ENCODE results near the gene MYO1C. TPM values are rescaled to one million over a fixed set of nuclear protein-coding genes. Genes with fewer than 3 reads are reported as not detected.
A peak's percentile ranks its signal among the peaks of the same experiment; 100 is the strongest.

The MYO1C gene
- total RNA-seq, 4 donors from 2014 or later = 103 to 145 (median 121) TPM

- Histone ChIP-seq H3K27ac (no peak overlapping the region), H3K4me1 (peaks cover 8 to 14% of the 10 kb centered on the region in 2 donors), H3K27me3 (no peaks in the 10 kb centered on the region), H3K9me3 (no peaks in the 10 kb centered on the region), H3K4me3 (replicated peaks in 1 of 3) (no peak overlapping the region), H3K36me3 (peaks cover 61 to 63% of the 10 kb centered on the region in 2 donors)
- TF ChIP-seq POLR2A (IDR thresholded peaks at IDR 0.05) = no peak
- intact Hi-C loops (cut with DNase I) = no loop called here
- peak; percentile 29 to 37 for DNase-seq
- 71 to 83% methylated on average over 17 to 22 of the region's 42 CpGs for WGBS, 2 donors
These were observed 20.3 kb downstream of the MYO1C start for GRCh38 chr17:1471911-1472821.

GRCh38 chr17:1471490-1471889, 21.0 kb downstream of the MYO1C start:
- intact Hi-C loops (cut with DNase I) = no loop called here
- 90 to 97% methylated on average over 13 of the region's 15 CpGs for WGBS, 2 donors
- no peak overlapping the region for H3K27ac ChIP-seq
- DNase-seq = no peak
- H3K4me1 ChIP-seq = peaks cover 6 to 13% of the 10 kb centered on the region in 2 donors
- no peaks in the 10 kb centered on the region for H3K9me3 ChIP-seq
- no peaks in the 10 kb centered on the region for H3K27me3 ChIP-seq
- H3K36me3 ChIP-seq = peaks cover 59 to 64% of the 10 kb centered on the region in 2 donors
- no peak overlapping the region for H3K4me3 ChIP-seq (replicated peaks in 1 of 3)
- TF ChIP-seq POLR2A (IDR thresholded peaks at IDR 0.05) (no peak), CTCF (IDR thresholded peaks at IDR 0.05) (no peak)

GRCh38 chr17:1470755-1471462, 21.6 kb downstream of the MYO1C start:
- 88 to 95% methylated on average over 25 of the region's 25 CpGs for WGBS, 2 donors
- TF ChIP-seq CTCF (IDR thresholded peaks at IDR 0.05) (no peak), POLR2A (IDR thresholded peaks at IDR 0.05) (no peak)
- Histone ChIP-seq H3K36me3 (peaks cover 56 to 64% of the 10 kb centered on the region in 2 donors), H3K4me3 (replicated peaks in 1 of 3) (no peak overlapping the region), H3K27ac (no peak overlapping the region), H3K4me1 (peaks cover 2 to 8% of the 10 kb centered on the region in 2 donors), H3K27me3 (no peaks in the 10 kb centered on the region), H3K9me3 (no peaks in the 10 kb centered on the region)
- intact Hi-C loops (cut with DNase I) = no loop called here
- no peak for DNase-seq

GRCh38 chr17:1470071-1470754, 22.3 kb downstream of the MYO1C start:
- H3K27me3 ChIP-seq = no peaks in the 10 kb centered on the region
- intact Hi-C loops (cut with DNase I) = no loop called here
- DNase-seq = no peak
- H3K36me3 ChIP-seq = peaks cover 61 to 64% of the 10 kb centered on the region in 2 donors
- 89 to 92% methylated on average over 18 to 33 of the region's 33 CpGs for whole genome bisulfite sequencing, 2 donors
- H3K4me1 ChIP-seq = peaks cover 2 to 4% of the 10 kb centered on the region in 2 donors
- no peak for TF ChIP-seq POLR2A (IDR thresholded peaks at IDR 0.05)
- no peak for TF ChIP-seq CTCF (IDR thresholded peaks at IDR 0.05)
- H3K4me3 ChIP-seq (replicated peaks in 1 of 3) = no peak overlapping the region
- no peak overlapping the region for H3K27ac ChIP-seq
- no peaks in the 10 kb centered on the region for H3K9me3 ChIP-seq

- intact Hi-C loops (cut with DNase I) = no loop called here
- H3K4me3 ChIP-seq (replicated peaks in 1 of 3) = no peak overlapping the region
- no peaks in the 10 kb centered on the region for H3K4me1 ChIP-seq
- no peak for TF ChIP-seq POLR2A (IDR thresholded peaks at IDR 0.05)
- TF ChIP-seq CTCF (IDR thresholded peaks at IDR 0.05) = no peak
- no peaks in the 10 kb centered on the region for H3K27me3 ChIP-seq
- 86 to 89% methylated on average over 28 of the region's 28 CpGs for WGBS, 2 donors
- H3K9me3 ChIP-seq = no peaks in the 10 kb centered on the region
- DNase-seq = no peak
- no peak overlapping the region for H3K27ac ChIP-seq
- peaks cover 60 to 70% of the 10 kb centered on the region in 2 donors for H3K36me3 ChIP-seq
These were observed 23.1 kb downstream of the MYO1C start for GRCh38 chr17:1469231-1469852.

Measured in thyroid gland (tissue), 4 donors.